ENCODE results near the gene MRPL54.

The MRPL54 gene

DNA sequence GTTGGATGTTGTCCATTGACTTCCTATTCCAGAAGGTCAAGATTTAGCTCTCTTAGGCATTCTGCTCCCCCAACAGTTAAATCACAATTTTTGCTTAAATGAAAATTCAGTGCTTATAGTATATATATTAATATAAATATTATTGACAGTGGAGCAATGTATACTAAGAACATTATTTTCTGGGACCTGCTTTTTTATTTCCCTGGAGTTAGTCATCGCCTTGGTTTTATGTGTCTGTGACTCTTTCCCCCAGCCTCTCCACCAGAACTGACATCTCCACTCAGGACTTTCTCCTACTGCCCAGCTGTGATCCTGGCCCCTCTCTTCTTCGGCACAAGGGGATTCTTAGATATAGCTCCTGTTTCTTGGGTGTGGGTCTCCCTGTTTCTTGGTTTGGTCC, 33.9 kb downstream of the MRPL54 start:
- Histone ChIP-seq H3K9me3 (ENCODE audit: control insufficient read depth, insufficient read depth, low read length) (peaks cover 7% of the 10 kb centered on the region; the same call in 1 of the 2 replicates), H3K4me1 (ENCODE audit: insufficient read depth, low read length) (no peaks in the 10 kb centered on the region), H3K36me3 (ENCODE audit: insufficient read depth, low read length) (no peaks in the 10 kb centered on the region; the same call in 1 of the 2 replicates), H3K9ac (ENCODE audit: low read depth, low read length) (no peak overlapping the region)

DNA sequence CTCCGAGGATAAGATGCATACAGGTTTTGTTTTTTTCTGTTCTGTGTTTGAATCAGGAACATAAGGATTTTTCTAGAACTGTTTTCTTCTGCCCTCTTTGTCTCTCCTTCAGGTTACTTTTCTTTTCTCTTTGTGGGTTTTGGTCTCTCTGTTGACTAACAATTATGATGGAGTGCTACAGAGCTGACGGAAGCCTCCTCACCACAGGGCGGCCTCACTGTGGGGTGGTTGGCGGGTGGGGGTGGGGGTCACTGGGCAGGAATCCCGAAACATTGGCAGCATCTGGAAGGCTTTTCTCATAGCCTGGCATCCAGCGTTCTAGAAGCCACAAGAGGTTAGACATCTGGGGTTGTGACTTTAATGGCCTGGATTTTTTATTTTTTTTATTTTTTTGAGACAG, 35.7 kb downstream of the MRPL54 start:
- peaks cover 7% of the 10 kb centered on the region; the same call in 1 of the 2 replicates for H3K9me3 ChIP-seq (ENCODE audit: control insufficient read depth, insufficient read depth, low read length)
- no peaks in the 10 kb centered on the region; the same call in 1 of the 2 replicates for H3K36me3 ChIP-seq (ENCODE audit: insufficient read depth, low read length)
- H3K9ac ChIP-seq (ENCODE audit: low read depth, low read length), result no peak overlapping the region
- H3K4me1 ChIP-seq (ENCODE audit: insufficient read depth, low read length), result no peaks in the 10 kb centered on the region

DNA sequence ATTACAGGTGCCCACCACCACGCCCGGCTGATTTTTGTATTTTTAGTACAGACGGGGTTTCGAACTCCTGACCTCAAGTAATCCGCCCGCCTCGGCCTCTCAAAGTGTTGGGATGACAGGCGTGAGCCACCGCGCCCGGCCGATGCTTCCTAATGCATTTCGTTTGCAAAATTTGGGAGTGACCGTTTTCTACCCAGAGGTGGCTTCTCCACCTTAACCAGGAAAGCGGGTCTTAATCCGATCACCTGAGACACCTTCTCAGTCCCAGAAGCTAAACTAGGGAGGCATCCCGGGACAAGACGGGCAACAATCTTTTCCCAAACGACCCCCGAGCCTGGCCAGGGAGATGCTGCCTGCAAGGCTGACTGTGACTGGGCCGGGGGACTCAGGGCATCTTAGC, 38.5 kb downstream of the MRPL54 start:
- H3K9ac ChIP-seq (ENCODE audit: low read depth, low read length), result peak overlapping the region; percentile 24; the same call in 1 of the 2 replicates
- peaks cover 7% of the 10 kb centered on the region; the same call in 1 of the 2 replicates for H3K9me3 ChIP-seq (ENCODE audit: control insufficient read depth, insufficient read depth, low read length)
- no peaks in the 10 kb centered on the region for H3K4me1 ChIP-seq (ENCODE audit: insufficient read depth, low read length)
- H3K36me3 ChIP-seq (ENCODE audit: insufficient read depth, low read length), result no peaks in the 10 kb centered on the region; the same call in 1 of the 2 replicates

DNA sequence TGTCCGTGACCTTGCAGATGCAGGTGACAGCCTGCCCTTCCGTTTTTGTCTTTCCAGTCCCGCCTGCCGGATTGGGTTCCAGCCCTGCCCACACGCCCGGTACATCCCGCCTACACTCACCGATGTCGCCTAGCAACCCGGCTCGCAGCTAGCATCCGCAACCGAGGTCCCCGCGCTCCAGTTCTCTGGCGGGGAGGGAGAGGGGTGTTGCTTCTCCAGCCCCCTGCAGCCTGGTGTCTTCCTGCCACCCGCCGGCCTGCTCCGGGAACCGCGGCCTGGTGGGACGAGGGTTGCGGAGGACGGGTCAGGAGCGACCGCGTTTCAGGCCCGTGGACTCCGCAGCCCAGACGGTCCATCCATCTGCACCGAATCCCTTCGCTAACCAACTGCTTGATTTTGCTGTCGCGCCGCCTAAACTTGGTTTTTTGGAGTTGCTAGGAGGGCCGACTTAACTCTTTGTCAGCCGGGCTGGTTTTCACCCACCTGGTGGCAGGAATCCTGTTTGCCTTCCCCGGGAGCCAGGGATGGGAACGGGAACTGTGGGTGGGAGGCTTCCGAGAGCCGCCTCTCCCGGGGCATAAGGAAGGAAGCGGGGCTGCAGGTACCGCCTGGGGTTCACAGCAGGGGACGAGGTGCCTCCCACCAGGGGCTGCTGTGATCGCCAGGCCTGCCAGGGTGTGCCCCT, 39.1 kb downstream of the MRPL54 start:
- no peaks in the 10 kb centered on the region for H3K4me1 ChIP-seq (ENCODE audit: insufficient read depth, low read length)
- H3K36me3 ChIP-seq (ENCODE audit: insufficient read depth, low read length), result no peaks in the 10 kb centered on the region; the same call in 1 of the 2 replicates
- H3K9me3 ChIP-seq (ENCODE audit: control insufficient read depth, insufficient read depth, low read length), result peaks cover 6% of the 10 kb centered on the region; the same call in 1 of the 2 replicates
- peak overlapping the region; percentile 24; the same call in 1 of the 2 replicates for H3K9ac ChIP-seq (ENCODE audit: low read depth, low read length)

DNA sequence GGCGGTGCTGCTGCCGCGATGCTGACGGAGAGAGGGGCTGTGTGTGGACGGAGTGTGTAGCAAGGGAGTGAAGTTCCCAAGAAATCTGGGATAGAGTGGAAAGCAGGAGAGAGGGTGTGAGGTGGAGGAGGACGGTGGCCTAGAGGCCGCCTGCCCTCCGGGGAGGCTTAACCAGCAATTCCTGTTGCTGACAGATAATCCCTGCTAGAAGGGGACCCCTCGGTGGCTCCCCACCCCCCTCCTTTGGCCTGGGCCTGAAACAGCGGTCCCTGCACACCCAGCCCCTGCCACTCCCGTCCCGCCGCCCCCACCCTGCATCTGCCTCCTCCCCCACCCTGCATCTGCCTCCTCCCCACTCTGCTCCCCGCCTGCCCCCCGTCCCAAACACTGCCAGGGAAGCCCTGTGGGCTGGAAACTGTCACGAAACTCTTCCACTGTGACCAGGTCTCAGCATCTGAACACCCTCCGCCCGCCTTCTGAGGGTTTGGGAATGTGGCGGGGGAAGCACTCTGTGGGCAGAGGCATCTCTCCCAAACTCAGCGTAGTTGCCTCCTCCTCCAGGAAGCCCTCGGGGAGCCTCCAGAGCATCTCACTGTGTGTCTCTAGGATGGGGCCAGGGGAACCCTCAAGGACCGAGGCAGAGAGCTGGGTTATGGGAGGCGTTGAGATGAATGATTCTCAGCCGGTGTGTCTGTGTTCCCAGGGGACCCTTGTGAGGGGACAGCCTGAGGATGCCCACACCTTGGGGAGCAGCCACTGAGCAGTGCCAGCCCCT, 40.8 kb downstream of the MRPL54 start:
- H3K9ac ChIP-seq (ENCODE audit: low read depth, low read length), result no peak overlapping the region
- H3K4me1 ChIP-seq (ENCODE audit: insufficient read depth, low read length), result no peaks in the 10 kb centered on the region
- H3K36me3 ChIP-seq (ENCODE audit: insufficient read depth, low read length), result no peaks in the 10 kb centered on the region; the same call in 1 of the 2 replicates
- H3K9me3 ChIP-seq (ENCODE audit: control insufficient read depth, insufficient read depth, low read length), result no peaks in the 10 kb centered on the region

DNA sequence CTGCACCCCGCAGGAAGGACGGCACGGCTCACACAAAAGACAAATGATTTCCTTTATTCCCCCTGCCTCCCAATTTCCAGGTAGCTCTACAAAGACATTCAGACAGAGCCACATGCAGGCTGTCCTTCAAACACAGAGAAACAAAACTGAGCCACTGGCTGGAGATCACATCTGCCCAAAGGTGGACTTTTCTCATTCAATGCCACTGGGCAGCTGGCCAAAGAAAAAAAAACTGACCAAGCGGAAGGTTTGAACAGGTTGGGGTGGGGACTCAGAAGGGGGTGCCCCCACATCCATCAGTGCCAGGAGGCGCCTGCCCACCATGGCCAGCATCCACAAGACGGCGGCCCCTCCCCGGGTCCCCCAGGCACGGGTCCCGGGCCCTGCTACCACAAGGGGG, 41.5 kb downstream of the MRPL54 start:
- Histone ChIP-seq H3K9ac (ENCODE audit: low read depth, low read length) (no peak overlapping the region), H3K36me3 (ENCODE audit: insufficient read depth, low read length) (no peaks in the 10 kb centered on the region; the same call in 1 of the 2 replicates), H3K4me1 (ENCODE audit: insufficient read depth, low read length) (no peaks in the 10 kb centered on the region), H3K9me3 (ENCODE audit: control insufficient read depth, insufficient read depth, low read length) (no peaks in the 10 kb centered on the region)

DNA sequence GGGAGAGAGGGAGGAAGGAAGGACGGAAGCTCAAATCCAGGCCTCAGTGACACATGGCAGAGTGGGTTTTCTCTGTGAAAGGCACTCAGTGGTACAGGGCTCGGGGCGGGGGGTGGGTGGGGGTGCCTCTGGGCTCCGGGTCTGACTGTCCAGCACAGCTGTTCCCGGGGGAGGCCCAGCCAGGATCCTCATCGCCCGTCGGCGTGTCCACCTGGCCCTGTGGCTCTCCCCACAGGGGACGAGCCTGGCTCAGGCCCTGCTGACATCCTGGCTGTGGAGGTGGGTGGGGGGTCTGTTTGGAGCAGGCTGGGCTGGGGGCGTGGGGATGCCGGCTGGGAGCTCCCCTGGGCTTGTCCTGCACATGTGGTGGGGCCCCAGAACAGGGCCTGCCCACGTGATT, 41.9 kb downstream of the MRPL54 start:
- H3K36me3 ChIP-seq (ENCODE audit: insufficient read depth, low read length), result no peaks in the 10 kb centered on the region
- H3K9me3 ChIP-seq (ENCODE audit: control insufficient read depth, insufficient read depth, low read length), result no peaks in the 10 kb centered on the region
- no peak overlapping the region for H3K9ac ChIP-seq (ENCODE audit: low read depth, low read length)
- H3K4me1 ChIP-seq (ENCODE audit: insufficient read depth, low read length), result no peaks in the 10 kb centered on the region

DNA sequence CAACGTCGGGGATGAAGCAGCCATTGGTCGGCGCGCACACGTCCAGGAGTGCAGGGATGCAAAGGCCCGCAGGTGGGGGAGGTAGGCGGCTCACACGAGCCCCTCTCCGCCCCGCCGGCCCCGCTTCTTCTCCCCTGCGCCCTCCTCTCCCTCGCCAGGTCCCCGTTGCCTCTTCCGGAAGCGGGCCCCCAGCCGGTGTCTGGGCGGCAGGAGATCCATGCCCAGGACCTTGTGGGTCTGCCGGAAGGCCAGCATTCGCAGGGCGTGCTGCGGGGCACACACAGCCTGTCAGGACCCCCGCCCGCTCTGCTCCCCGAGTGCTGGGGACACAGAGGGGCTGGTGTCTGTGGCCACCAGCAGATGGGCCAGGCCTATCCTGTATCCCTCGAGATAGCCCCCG, 43.4 kb downstream of the MRPL54 start:
- no peaks in the 10 kb centered on the region for H3K36me3 ChIP-seq (ENCODE audit: insufficient read depth, low read length)
- no peak overlapping the region for H3K9ac ChIP-seq (ENCODE audit: low read depth, low read length)
- no peaks in the 10 kb centered on the region for H3K4me1 ChIP-seq (ENCODE audit: insufficient read depth, low read length)
- H3K9me3 ChIP-seq (ENCODE audit: control insufficient read depth, insufficient read depth, low read length), result no peaks in the 10 kb centered on the region

DNA sequence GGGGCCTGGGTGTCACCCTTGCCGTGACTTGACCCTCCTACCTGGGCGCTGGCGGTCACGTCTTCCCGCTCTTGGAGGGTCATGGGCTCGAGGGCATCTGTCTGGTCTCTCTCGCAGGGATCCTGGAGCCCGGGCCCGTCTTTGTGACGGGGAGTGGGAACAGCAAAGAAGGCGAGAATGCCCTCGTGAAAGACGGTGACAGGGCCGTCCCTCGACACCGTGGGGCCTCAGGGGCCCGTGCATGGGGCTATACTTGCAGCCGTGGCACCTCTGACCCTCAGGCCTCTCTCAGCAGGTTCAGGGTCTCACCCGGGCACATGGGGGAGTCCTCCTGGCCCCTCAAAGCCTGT, 44.6 kb downstream of the MRPL54 start:
- no peak overlapping the region for H3K9ac ChIP-seq (ENCODE audit: low read depth, low read length)
- no peaks in the 10 kb centered on the region for H3K9me3 ChIP-seq (ENCODE audit: control insufficient read depth, insufficient read depth, low read length)
- no peaks in the 10 kb centered on the region for H3K36me3 ChIP-seq (ENCODE audit: insufficient read depth, low read length)
- no peaks in the 10 kb centered on the region for H3K4me1 ChIP-seq (ENCODE audit: insufficient read depth, low read length)

DNA sequence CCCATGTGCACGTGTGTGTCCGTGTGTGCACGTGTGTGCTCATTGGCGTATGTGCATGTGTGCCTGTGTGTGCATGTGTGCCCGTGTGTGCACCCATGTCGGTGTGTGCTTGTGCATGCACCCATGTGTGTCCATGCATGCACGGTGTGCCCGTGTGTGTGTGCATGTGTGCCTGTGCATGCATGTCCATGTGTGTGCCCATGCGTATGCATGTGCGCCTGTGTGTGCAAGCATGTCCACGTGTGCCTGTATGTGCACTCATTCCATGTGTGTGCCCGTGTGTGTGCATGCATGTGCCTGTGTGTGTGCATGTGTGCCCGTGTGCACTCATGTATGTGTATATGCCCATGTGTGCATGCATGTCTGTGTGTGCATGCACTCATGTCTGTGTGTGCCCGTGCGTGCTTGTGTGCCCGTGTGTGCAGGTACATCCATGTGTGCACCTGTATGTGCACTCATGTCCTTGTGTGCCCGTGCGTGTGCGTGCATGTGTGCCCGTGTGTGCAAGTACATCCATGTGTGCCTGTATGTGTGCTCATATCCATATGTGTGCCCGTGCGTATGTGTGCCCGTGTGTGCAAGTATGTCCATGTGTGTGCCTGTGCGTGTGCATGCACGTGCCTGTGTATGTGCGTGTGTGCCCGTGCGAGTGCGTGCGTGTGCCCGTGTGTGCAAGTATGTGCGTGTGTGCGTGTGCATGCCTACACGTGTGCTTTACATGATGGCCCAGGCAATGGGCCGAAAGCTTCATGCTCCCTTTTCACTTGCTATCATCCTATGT, 45.3 kb downstream of the MRPL54 start:
- Histone ChIP-seq H3K9ac (ENCODE audit: low read depth, low read length) (no peak overlapping the region), H3K4me1 (ENCODE audit: insufficient read depth, low read length) (no peaks in the 10 kb centered on the region), H3K9me3 (ENCODE audit: control insufficient read depth, insufficient read depth, low read length) (no peaks in the 10 kb centered on the region), H3K36me3 (ENCODE audit: insufficient read depth, low read length) (no peaks in the 10 kb centered on the region)

DNA sequence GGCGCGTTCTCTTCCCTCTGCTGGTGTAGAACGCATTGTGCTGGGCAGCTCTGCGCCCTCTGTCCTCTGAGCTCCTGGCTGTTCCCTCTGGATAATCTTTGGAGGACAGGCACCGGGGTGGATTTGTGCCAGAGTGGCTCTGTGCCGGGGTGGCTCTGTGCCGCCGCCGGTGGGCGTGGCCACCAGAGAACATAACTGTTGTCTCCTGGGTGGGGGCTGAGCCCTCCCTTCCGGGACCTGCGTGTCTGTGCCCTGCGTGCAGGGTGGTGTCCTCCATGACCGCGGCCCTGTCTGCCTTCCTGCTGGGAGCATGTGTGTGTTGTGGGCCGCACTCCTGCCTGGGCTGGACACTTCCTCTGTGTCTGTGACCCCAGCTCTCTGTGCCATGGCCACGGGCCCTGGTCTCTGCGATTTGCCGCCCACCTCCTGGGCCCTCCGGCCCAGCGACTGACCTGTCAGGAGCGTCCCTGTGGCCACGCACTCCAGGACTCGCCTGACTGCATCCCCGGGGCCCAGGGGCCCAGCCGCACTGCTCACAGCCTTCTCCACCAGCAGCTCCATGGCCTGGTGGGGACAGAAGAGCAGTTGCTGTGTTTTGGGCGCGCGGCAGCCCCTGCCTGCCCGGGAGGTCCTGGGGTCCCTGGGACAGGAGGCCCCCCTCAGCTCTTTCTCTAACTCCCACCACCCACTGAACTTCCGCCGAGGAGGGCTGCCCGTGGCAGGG, 46.1 kb downstream of the MRPL54 start:
- no peak overlapping the region for H3K9ac ChIP-seq (ENCODE audit: low read depth, low read length)
- H3K36me3 ChIP-seq (ENCODE audit: insufficient read depth, low read length), result no peaks in the 10 kb centered on the region
- H3K4me1 ChIP-seq (ENCODE audit: insufficient read depth, low read length), result no peaks in the 10 kb centered on the region

DNA sequence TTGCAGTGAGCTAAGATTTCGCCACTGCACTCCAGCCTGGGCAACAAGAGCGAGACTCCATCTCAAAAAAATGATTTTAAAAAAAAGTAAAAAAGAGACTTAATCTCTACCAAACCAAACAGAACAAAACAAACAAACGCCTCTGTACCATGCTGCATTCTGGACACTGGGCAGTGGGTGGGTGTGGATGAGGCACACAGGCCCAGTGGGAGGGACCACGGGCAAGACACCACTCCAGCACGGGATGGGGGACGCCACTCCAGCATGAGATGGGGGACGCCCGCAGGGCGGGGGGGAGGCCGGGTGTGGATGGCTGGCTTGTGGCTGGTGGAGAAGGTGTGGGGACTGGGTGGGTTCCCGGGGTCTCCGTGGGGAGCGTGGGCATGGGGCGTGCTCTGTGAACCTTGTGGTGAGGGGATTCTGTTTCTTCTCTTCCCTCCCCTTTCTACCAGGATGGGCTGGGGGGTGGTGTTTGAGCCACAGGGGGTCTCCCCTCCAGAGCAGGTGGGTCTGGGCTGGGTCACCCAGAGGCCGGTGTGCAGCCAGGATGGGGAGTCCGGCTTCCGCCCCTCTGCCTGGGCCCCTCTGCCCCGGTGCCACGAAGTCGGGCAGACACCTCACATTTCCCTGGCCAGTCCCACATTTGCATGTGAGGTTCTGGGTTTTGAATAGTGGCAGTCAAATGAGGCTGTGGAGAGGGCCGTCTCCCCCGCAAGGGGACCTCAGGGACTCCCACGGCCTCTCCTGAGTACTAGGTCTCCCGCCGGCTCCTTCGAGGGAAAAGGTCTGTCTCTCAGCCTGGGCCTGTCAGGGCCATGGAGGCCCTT, 47.6 kb downstream of the MRPL54 start:
- no peaks in the 10 kb centered on the region for H3K36me3 ChIP-seq (ENCODE audit: insufficient read depth, low read length)
- H3K9me3 ChIP-seq (ENCODE audit: control insufficient read depth, insufficient read depth, low read length), result no peaks in the 10 kb centered on the region
- H3K9ac ChIP-seq (ENCODE audit: low read depth, low read length), result no peak overlapping the region
- no peaks in the 10 kb centered on the region for H3K4me1 ChIP-seq (ENCODE audit: insufficient read depth, low read length)

More for the DNA sequence above, 46.1 kb downstream of the MRPL54 start:
- H3K9me3 ChIP-seq (ENCODE audit: control insufficient read depth, insufficient read depth, low read length), result no peaks in the 10 kb centered on the region

DNA sequence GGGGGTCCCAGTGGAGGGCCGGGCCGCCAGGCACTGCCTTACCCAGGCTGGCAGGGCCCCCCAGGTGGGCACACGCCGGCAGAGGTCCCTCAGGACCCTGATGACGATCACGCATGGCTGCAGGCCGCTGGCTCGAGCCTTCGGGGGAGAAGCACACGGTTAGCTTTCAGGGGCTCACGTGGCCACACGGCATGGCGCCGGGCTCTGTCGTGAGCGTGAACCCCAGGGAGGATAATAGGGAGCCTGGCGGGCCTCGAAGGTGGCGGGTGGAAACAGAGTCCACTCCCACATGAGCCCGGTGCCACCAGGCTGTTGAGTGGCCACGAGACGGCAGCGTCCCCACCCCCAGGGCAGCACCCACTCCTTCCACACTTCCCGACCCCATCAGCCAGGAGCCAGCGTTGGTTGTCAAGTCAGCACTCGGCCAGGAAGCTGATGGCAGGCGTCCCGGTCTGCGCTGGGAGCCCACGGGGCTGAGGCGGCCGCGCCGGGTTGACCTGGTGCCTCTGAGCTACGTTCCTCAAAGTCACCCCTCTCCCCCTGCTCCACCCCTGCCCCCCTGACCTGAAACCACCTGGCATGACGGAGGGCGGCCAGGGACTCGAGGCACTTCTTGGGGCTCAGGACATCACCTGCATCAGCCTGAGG, 48.4 kb downstream of the MRPL54 start:
- Histone ChIP-seq H3K4me1 (ENCODE audit: insufficient read depth, low read length) (no peaks in the 10 kb centered on the region), H3K36me3 (ENCODE audit: insufficient read depth, low read length) (no peaks in the 10 kb centered on the region), H3K9ac (ENCODE audit: low read depth, low read length) (no peak overlapping the region), H3K9me3 (ENCODE audit: control insufficient read depth, insufficient read depth, low read length) (no peaks in the 10 kb centered on the region)

Measured in ES-I3 (cell line).